SK-N-SH (cell line): ENCODE results near the gene RGS6. TPM values are rescaled to one million over a fixed set of nuclear protein-coding genes. Genes with fewer than 3 reads are reported as not detected.

Experiments
- CTCF ChIA-PET: fragments of 300-600, 350-600 bp; formaldehyde crosslinking; extraction: SDS; loops from one replicate; lab custom pipeline; 2021; lab: Yijun Ruan, JAX
- POLR2A ChIA-PET: fragments of 350-600 bp; sonication (Branson Sonifier 250); formaldehyde crosslinking; extraction: SDS; loops from one replicate; lab custom pipeline; 2020; ENCODE audit warnings: antibody characterized with exemption, inconsistent platforms; lab: Yijun Ruan, JAX
- DNase-seq: peaks from one replicate; pipeline ENCODE4 v3.0.0; 2012
- H2AFZ ChIP-seq: fragments of 200-600 bp; sonication (generic); 2 replicates; pipeline ENCODE4 v1.8.1; 2016; ENCODE audit warnings: antibody characterized with exemption, mild to moderate bottlenecking, low read depth
- H3F3A ChIP-seq: fragments of 200-600 bp; sonication (generic); replicated peaks from 2 replicates; pipeline ENCODE3; 2016; ENCODE audit warnings: antibody characterized with exemption, mild to moderate bottlenecking; ENCODE audit not compliant: insufficient read depth
- H3K27ac ChIP-seq, 2 experiments: fragments of 200-500 bp in 1 of 2; fragments of 200-600 bp in 1 of 2; sonication (Bioruptor generic) in 1 of 2; sonication (generic), shearing (Covaris generic) in 1 of 2; 2 replicates each; pipeline versions ENCODE4 v1.5.1 to v1.6.1; 2014 to 2016; ENCODE audit warnings: low read depth in 2 of 2, inconsistent platforms in 1 of 2, low read length in 1 of 2, mild to moderate bottlenecking in 1 of 2, mixed read lengths in 1 of 2
- H3K27me3 ChIP-seq: fragments of 200-600 bp; sonication (generic), shearing (Covaris generic); 2 replicates; pipeline ENCODE4 v1.6.1; 2016; ENCODE audit warnings: mixed run types; ENCODE audit not compliant: insufficient read depth
- H3K36me3 ChIP-seq, 2 experiments: fragments of 200-500 bp in 1 of 2; fragments of 200-600 bp in 1 of 2; sonication (Bioruptor generic) in 1 of 2; sonication (generic) in 1 of 2; replicated peaks in 1 of 2; 2 replicates each; pipeline versions ENCODE3 to v1.5.1; 2014 to 2016; ENCODE audit warnings: low read length in 1 of 2, mild to moderate bottlenecking in 1 of 2; ENCODE audit not compliant: insufficient read depth in 2 of 2, control insufficient read depth in 1 of 2
- H3K4me1 ChIP-seq, 2 experiments: fragments of 200-500 bp in 1 of 2; fragments of 200-600 bp in 1 of 2; sonication (Bioruptor generic) in 1 of 2; sonication (generic), shearing (Covaris generic) in 1 of 2; 2 replicates each; pipeline versions ENCODE4 v1.5.1 to v1.6.1; 2014 to 2016; ENCODE audit warnings: low read depth in 1 of 2, low read length in 1 of 2, mixed run types in 1 of 2; ENCODE audit not compliant: insufficient read depth in 2 of 2, control insufficient read depth in 1 of 2
- H3K4me2 ChIP-seq: fragments of 200-600 bp; sonication (generic), shearing (Covaris generic); 2 replicates; pipeline ENCODE4 v1.6.1; 2017; ENCODE audit warnings: mixed run types
- H3K4me3 ChIP-seq, 2 experiments: fragments of 200-500 bp in 1 of 2; fragments of 200-600 bp in 1 of 2; sonication (Bioruptor generic) in 1 of 2; sonication (generic), shearing (Covaris generic) in 1 of 2; 2 replicates each; pipeline versions ENCODE4 v1.5.1 to v1.8.1; 2014 to 2016; ENCODE audit warnings: low read depth in 2 of 2, inconsistent platforms in 1 of 2, low read length in 1 of 2, mild to moderate bottlenecking in 1 of 2, mixed read lengths in 1 of 2, moderate library complexity in 1 of 2
- H3K79me2 ChIP-seq: fragments of 200-600 bp; sonication (generic); 2 replicates; pipeline ENCODE4 v1.8.1; 2017; ENCODE audit warnings: mild to moderate bottlenecking; ENCODE audit not compliant: insufficient read depth
- H3K9ac ChIP-seq: fragments of 200-600 bp; sonication (generic); 2 replicates; pipeline ENCODE4 v1.6.1; 2017; ENCODE audit warnings: mixed run types
- H3K9me2 ChIP-seq: fragments of 200-600 bp; sonication (generic); 2 replicates; pipeline ENCODE4 v1.6.1; 2017; ENCODE audit warnings: mixed run types
- H3K9me3 ChIP-seq: fragments of 200-600 bp; sonication (generic); 2 replicates; pipeline ENCODE4 v1.6.1; 2017; ENCODE audit warnings: mixed run types, mild to moderate bottlenecking, moderate library complexity
- H4K20me1 ChIP-seq: fragments of 200-600 bp; sonication (generic); 2 replicates; pipeline ENCODE4 v1.6.1; 2017; ENCODE audit warnings: mild to moderate bottlenecking, mixed run types; ENCODE audit not compliant: insufficient read depth
- CHD2 ChIP-seq: fragments of 150-350 bp; IDR thresholded peaks from 2 replicates; pipeline ENCODE4 v1.6.1; 2018; ENCODE audit warnings: low read length; ENCODE audit not compliant: partially characterized antibody
- ELF1 ChIP-seq: IDR thresholded peaks from 2 replicates; pipeline ENCODE4 v1.4.0; 2012
- EZH2phosphoT487 ChIP-seq: fragments of 200-600 bp; sonication (generic); IDR thresholded peaks from 2 replicates; pipeline ENCODE4 v1.6.1; 2017; ENCODE audit warnings: low read depth, mixed run types, mild to moderate bottlenecking, antibody characterized with exemption, moderate library complexity, borderline replicate concordance
- FOSL2 ChIP-seq: IDR thresholded peaks from 2 replicates; pipeline ENCODE4 v1.4.0; 2012; ENCODE audit warnings: low read depth, mild to moderate bottlenecking, moderate library complexity, borderline replicate concordance
- FOXJ3 ChIP-seq: sonication (generic); formaldehyde crosslinking; IDR thresholded peaks from 2 replicates; pipeline ENCODE4 v1.5.1; 2020; ENCODE audit warnings: mild to moderate bottlenecking, missing genetic modification reagents
- GABPA ChIP-seq: IDR thresholded peaks from 2 replicates; pipeline ENCODE4 v1.4.0; 2012; ENCODE audit warnings: low read depth, mild to moderate bottlenecking
- JUND ChIP-seq: IDR thresholded peaks from 2 replicates; pipeline ENCODE4 v1.4.0; 2012
- MXI1 ChIP-seq: IDR thresholded peaks from 2 replicates; pipeline ENCODE4 v1.6.1; 2012; ENCODE audit warnings: mild to moderate bottlenecking, low read depth, low read length, improper control_type of control experiment
- POLR2AphosphoS5 ChIP-seq: IDR thresholded peaks from 2 replicates; pipeline ENCODE4 v1.6.1; 2012; ENCODE audit warnings: low read depth, low read length
- RAD21 ChIP-seq: IDR thresholded peaks from 2 replicates; pipeline ENCODE4 v1.6.1; 2012; ENCODE audit warnings: mild to moderate bottlenecking, low read length
- RCOR1 ChIP-seq: fragments of 150-350 bp; IDR thresholded peaks from 2 replicates; pipeline ENCODE4 v1.6.1; 2017; ENCODE audit warnings: antibody characterized with exemption, low read length
- RXRA ChIP-seq: IDR thresholded peaks from 2 replicates; pipeline ENCODE4 v1.4.0; 2012; ENCODE audit warnings: low read depth, mild to moderate bottlenecking, borderline replicate concordance
- TCF12 ChIP-seq: IDR thresholded peaks from 2 replicates; pipeline ENCODE4 v1.4.0; 2012
- YY1 ChIP-seq: IDR thresholded peaks from 2 replicates; pipeline ENCODE4 v1.4.0; 2012; ENCODE audit warnings: low read depth, mild to moderate bottlenecking
- WGBS: methylation state at CpG from one replicate; pipeline ENCODE4 v1.1.6; 2017; ENCODE audit warnings: low lambda C conversion rate; 5-methylcytosine and 5-hydroxymethylcytosine counted together
- polyA plus RNA-seq, 3 experiments: library from polyadenylated mRNA; depleted of rRNA; stranded (reverse); fragments of >200 nt; gene quantifications; 2 replicates each; pipeline ENCODE4 v1.2.3, GENCODE V29; 2012
- TF ChIP-seq, protein P1 (sequence below): IDR thresholded peaks from 2 replicates; pipeline ENCODE4 v1.6.1; 2012; ENCODE audit warnings: mild to moderate bottlenecking, low read depth, low read length, moderate library complexity
- TF ChIP-seq, protein P2 (sequence below): fragments of 200-600 bp; sonication (generic); IDR thresholded peaks from 2 replicates; pipeline ENCODE4 v1.6.1; 2017; ENCODE audit warnings: antibody characterized with exemption, mild to moderate bottlenecking, moderate library complexity
- TF ChIP-seq, protein P3 (sequence below): fragments of 150-350 bp; IDR thresholded peaks from 2 replicates; pipeline ENCODE4 v1.6.1; 2017; ENCODE audit warnings: antibody characterized with exemption, low read length, low read depth, borderline replicate concordance

RGS6 gene
- polyA plus RNA-seq, 1 of the 3 experiments (the other 2 are of a cell fraction) = not detected

DNA sequence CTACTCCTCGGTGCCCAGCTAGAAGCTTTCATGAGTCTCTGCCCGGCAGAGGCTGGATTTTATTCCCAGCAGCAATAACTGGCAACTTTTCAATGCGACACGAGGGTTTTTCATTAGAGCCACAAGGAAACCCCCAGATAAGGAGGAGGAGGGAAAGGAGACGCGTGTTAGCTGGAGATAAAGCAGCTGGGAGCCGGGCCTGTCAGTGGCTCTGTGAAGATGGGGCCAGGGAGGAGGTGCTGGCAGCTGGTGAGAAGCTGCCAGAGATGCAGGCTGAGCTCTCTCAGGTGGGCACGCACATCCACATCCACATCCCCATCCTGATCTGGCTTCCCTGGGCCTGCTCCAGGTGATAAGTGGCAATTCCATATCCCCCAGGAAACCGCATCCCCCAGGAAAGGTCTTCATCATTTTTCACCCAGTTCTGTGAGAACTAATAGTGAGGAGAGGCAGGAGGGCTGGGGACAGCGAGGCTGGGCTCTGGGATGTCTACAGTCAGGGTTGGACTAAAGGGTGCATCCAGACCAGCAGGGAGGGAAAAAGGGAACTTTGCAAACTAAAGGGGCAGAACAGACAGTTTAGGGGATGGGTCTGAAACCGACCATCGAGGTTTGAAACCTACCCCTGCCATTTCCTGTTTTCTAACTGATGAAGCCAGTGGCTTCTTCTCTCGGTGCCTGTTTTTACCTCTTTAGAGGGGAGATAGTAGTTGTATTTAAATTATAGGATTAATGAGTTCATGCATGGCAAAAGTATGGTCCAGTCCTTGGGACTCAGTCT lies 548.4 kb downstream of the RGS6 start:
- Histone ChIP-seq H3K27me3 (peaks cover 12% of the 10 kb centered on the region; the same call in 1 of the 2 replicates), H3K4me3 (no peak overlapping the region), H3K79me2 (no peaks in the 10 kb centered on the region), H2AFZ (no peak overlapping the region), H3F3A (no peaks in the 10 kb centered on the region), H4K20me1 (no peaks in the 10 kb centered on the region), H3K9me3 (no peaks in the 10 kb centered on the region), H3K36me3 (no peaks in the 10 kb centered on the region), H3K4me2 (no peak overlapping the region), H3K9ac (no peak overlapping the region), H3K27ac (no peak overlapping the region), H3K4me1 (peaks cover 0 to 3% of the 10 kb centered on the region in 2 experiments; a peak in 1 of 4 replicates), H3K9me2 (no peaks in the 10 kb centered on the region)
- WGBS = 16% methylated on average over 12 of the region's 13 CpGs
- ChIA-PET POLR2A (no interaction called here), CTCF (no interaction called here)
- TF ChIP-seq GABPA (no peak), CHD2 (no peak), POLR2AphosphoS5 (no peak), RAD21 (no peak), FOSL2 (no peak), RXRA (no peak), TCF12 (no peak), ELF1 (no peak), EZH2phosphoT487 (no peak), FOXJ3 (CRISPR knock-in tag) (no peak), RCOR1 (no peak), YY1 (no peak), JUND (no peak), MXI1 (no peak)
- TF ChIP-seq, protein P1, sequence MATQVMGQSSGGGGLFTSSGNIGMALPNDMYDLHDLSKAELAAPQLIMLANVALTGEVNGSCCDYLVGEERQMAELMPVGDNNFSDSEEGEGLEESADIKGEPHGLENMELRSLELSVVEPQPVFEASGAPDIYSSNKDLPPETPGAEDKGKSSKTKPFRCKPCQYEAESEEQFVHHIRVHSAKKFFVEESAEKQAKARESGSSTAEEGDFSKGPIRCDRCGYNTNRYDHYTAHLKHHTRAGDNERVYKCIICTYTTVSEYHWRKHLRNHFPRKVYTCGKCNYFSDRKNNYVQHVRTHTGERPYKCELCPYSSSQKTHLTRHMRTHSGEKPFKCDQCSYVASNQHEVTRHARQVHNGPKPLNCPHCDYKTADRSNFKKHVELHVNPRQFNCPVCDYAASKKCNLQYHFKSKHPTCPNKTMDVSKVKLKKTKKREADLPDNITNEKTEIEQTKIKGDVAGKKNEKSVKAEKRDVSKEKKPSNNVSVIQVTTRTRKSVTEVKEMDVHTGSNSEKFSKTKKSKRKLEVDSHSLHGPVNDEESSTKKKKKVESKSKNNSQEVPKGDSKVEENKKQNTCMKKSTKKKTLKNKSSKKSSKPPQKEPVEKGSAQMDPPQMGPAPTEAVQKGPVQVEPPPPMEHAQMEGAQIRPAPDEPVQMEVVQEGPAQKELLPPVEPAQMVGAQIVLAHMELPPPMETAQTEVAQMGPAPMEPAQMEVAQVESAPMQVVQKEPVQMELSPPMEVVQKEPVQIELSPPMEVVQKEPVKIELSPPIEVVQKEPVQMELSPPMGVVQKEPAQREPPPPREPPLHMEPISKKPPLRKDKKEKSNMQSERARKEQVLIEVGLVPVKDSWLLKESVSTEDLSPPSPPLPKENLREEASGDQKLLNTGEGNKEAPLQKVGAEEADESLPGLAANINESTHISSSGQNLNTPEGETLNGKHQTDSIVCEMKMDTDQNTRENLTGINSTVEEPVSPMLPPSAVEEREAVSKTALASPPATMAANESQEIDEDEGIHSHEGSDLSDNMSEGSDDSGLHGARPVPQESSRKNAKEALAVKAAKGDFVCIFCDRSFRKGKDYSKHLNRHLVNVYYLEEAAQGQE = no peak
- TF ChIP-seq, protein P2, sequence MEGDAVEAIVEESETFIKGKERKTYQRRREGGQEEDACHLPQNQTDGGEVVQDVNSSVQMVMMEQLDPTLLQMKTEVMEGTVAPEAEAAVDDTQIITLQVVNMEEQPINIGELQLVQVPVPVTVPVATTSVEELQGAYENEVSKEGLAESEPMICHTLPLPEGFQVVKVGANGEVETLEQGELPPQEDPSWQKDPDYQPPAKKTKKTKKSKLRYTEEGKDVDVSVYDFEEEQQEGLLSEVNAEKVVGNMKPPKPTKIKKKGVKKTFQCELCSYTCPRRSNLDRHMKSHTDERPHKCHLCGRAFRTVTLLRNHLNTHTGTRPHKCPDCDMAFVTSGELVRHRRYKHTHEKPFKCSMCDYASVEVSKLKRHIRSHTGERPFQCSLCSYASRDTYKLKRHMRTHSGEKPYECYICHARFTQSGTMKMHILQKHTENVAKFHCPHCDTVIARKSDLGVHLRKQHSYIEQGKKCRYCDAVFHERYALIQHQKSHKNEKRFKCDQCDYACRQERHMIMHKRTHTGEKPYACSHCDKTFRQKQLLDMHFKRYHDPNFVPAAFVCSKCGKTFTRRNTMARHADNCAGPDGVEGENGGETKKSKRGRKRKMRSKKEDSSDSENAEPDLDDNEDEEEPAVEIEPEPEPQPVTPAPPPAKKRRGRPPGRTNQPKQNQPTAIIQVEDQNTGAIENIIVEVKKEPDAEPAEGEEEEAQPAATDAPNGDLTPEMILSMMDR = no peak
- TF ChIP-seq, protein P3, sequence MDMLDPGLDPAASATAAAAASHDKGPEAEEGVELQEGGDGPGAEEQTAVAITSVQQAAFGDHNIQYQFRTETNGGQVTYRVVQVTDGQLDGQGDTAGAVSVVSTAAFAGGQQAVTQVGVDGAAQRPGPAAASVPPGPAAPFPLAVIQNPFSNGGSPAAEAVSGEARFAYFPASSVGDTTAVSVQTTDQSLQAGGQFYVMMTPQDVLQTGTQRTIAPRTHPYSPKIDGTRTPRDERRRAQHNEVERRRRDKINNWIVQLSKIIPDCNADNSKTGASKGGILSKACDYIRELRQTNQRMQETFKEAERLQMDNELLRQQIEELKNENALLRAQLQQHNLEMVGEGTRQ = no peak
- DNase-seq = no peak
